ENCODE data around the gene SLC26A2. TPM values are rescaled to one million over a fixed set of nuclear protein-coding genes. Genes with fewer than 3 reads are reported as not detected.

The SLC26A2 gene
- total RNA-seq, 2 donors from 2014 or later = 16.9 to 32.0 TPM

GRCh38 chr5:149963729-149964128, 3.2 kb downstream of the SLC26A2 start:
- TF ChIP-seq CTCF (IDR thresholded peaks at IDR 0.05) = no peak
- peaks cover 6 to 16% of the 10 kb centered on the region in 2 donors for H3K4me1 ChIP-seq (ENCODE audit: control insufficient read depth in 1 of 2, low read depth in 2 of 2)
- ATAC-seq (ENCODE audit: insufficient number of reproducible peaks, low FRiP score, low read depth) = no peak
- DNase-seq (ENCODE audit: low spot score) = no peak
- no peaks in the 10 kb centered on the region for H3K9me3 ChIP-seq
- no peaks in the 10 kb centered on the region for H3K27me3 ChIP-seq (replicated peaks; ENCODE audit: insufficient read depth)
- no peaks in the 10 kb centered on the region for H3K36me3 ChIP-seq
- H3K4me3 ChIP-seq = no peak overlapping the region
- no peak overlapping the region for H3K27ac ChIP-seq

GRCh38 chr5:149966946-149967345, 6.4 kb downstream of the SLC26A2 start:
- no peaks in the 10 kb centered on the region for H3K9me3 ChIP-seq
- H3K4me3 ChIP-seq = no peak overlapping the region
- H3K27me3 ChIP-seq (replicated peaks; ENCODE audit: insufficient read depth) = no peaks in the 10 kb centered on the region
- ATAC-seq (ENCODE audit: insufficient number of reproducible peaks, low FRiP score, low read depth) = no peak
- H3K27ac ChIP-seq = no peak overlapping the region
- H3K36me3 ChIP-seq = no peaks in the 10 kb centered on the region
- no peak for DNase-seq (ENCODE audit: low spot score)
- TF ChIP-seq CTCF (IDR thresholded peaks at IDR 0.05) = no peak
- H3K4me1 ChIP-seq (ENCODE audit: control insufficient read depth in 1 of 2, low read depth in 2 of 2) = no peaks in the 10 kb centered on the region

GRCh38 chr5:149969181-149969930, 8.8 kb downstream of the SLC26A2 start:
- no peak for TF ChIP-seq CTCF (IDR thresholded peaks at IDR 0.05)
- no peak for ATAC-seq (ENCODE audit: insufficient number of reproducible peaks, low FRiP score, low read depth)
- Histone ChIP-seq H3K9me3 (no peaks in the 10 kb centered on the region), H3K27me3 (replicated peaks; ENCODE audit: insufficient read depth) (no peaks in the 10 kb centered on the region), H3K27ac (no peak overlapping the region), H3K4me3 (no peak overlapping the region), H3K4me1 (ENCODE audit: control insufficient read depth in 1 of 2, low read depth in 2 of 2) (no peaks in the 10 kb centered on the region), H3K36me3 (no peaks in the 10 kb centered on the region)
- DNase-seq (ENCODE audit: low spot score) = no peak

- no peak overlapping the region for H3K4me3 ChIP-seq
- no peak for TF ChIP-seq CTCF (IDR thresholded peaks at IDR 0.05)
- no peak for ATAC-seq (ENCODE audit: insufficient number of reproducible peaks, low FRiP score, low read depth)
- H3K36me3 ChIP-seq = peaks cover 7% of the 10 kb centered on the region
- no peaks in the 10 kb centered on the region for H3K27me3 ChIP-seq (replicated peaks; ENCODE audit: insufficient read depth)
- H3K9me3 ChIP-seq = no peaks in the 10 kb centered on the region
- no peaks in the 10 kb centered on the region for H3K4me1 ChIP-seq (ENCODE audit: control insufficient read depth in 1 of 2, low read depth in 2 of 2)
- no peak overlapping the region for H3K27ac ChIP-seq
- no peak for DNase-seq (ENCODE audit: low spot score)
Observed at GRCh38 chr5:149975409-149975808, 14.9 kb downstream of the SLC26A2 start.

GRCh38 chr5:149979896-149980295, 19.3 kb downstream of the SLC26A2 start:
- H3K36me3 ChIP-seq = peaks cover 32% of the 10 kb centered on the region
- no peak for TF ChIP-seq CTCF (IDR thresholded peaks at IDR 0.05)

More at GRCh38 chr5:149979896-149980295, 19.3 kb downstream of the SLC26A2 start:
- no peaks in the 10 kb centered on the region for H3K4me1 ChIP-seq (ENCODE audit: control insufficient read depth in 1 of 2, low read depth in 2 of 2)
- H3K9me3 ChIP-seq = no peaks in the 10 kb centered on the region
- no peaks in the 10 kb centered on the region for H3K27me3 ChIP-seq (replicated peaks; ENCODE audit: insufficient read depth)
- H3K27ac ChIP-seq = no peak overlapping the region
- H3K4me3 ChIP-seq = no peak overlapping the region
- no peak for DNase-seq (ENCODE audit: low spot score)
- ATAC-seq (ENCODE audit: insufficient number of reproducible peaks, low FRiP score, low read depth) = no peak

All from thoracic aorta (tissue), 2 donors.